BE2C (cell line): Measurements from ENCODE around the gene NR0B1.

Experiments used
- DNase-seq: peaks from one replicate; pipeline ENCODE4 v3.0.0-alpha.2; 2020
- H3K27me3 ChIP-seq: fragments of 250-450 bp; sonication (Bioruptor Pico); 2 replicates; pipeline ENCODE4 v1.5.1; 2020; ENCODE audit warnings: mild to moderate bottlenecking
- H3K36me3 ChIP-seq: fragments of 250-450 bp; sonication (Bioruptor Pico); 2 replicates; pipeline ENCODE4 v1.5.1; 2020; ENCODE audit warnings: mild to moderate bottlenecking
- H3K4me1 ChIP-seq: fragments of 250-450 bp; sonication (Bioruptor Pico); 2 replicates; pipeline ENCODE4 v1.5.1; 2020
- H3K4me3 ChIP-seq: 2 replicates; pipeline ENCODE4 v1.5.1; 2011; ENCODE audit warnings: low read depth, low read length
- H3K9me3 ChIP-seq: fragments of 250-450 bp; sonication (Bioruptor Pico); 2 replicates; pipeline ENCODE4 v1.5.1; 2020
- TF ChIP-seq, protein P1 (sequence below): IDR thresholded peaks from 2 replicates; pipeline ENCODE4 v1.5.1; 2012; ENCODE audit warnings: mild to moderate bottlenecking, low read depth, low read length

Gene NR0B1

DNA sequence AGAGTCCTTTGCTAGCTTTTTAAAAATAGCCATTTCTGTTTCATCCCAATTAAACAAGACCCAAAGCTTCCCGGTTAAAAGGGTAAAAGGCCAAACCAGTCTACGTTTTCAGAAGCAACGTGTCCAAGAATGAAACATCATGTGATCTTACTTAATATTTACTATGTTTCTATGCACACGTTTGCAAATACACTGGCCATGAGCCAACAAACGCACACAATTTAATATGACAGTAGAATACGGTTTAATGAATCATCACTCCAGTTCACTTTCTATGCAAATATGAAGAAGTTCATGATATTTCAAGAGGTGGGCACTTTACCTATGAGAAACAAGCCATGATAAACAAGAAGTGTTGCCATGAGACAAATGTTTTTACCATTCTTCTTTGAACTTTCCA, 4.3 kb downstream of the NR0B1 start:
- H3K36me3 ChIP-seq, result no peaks in the 10 kb centered on the region
- TF ChIP-seq, protein P1, sequence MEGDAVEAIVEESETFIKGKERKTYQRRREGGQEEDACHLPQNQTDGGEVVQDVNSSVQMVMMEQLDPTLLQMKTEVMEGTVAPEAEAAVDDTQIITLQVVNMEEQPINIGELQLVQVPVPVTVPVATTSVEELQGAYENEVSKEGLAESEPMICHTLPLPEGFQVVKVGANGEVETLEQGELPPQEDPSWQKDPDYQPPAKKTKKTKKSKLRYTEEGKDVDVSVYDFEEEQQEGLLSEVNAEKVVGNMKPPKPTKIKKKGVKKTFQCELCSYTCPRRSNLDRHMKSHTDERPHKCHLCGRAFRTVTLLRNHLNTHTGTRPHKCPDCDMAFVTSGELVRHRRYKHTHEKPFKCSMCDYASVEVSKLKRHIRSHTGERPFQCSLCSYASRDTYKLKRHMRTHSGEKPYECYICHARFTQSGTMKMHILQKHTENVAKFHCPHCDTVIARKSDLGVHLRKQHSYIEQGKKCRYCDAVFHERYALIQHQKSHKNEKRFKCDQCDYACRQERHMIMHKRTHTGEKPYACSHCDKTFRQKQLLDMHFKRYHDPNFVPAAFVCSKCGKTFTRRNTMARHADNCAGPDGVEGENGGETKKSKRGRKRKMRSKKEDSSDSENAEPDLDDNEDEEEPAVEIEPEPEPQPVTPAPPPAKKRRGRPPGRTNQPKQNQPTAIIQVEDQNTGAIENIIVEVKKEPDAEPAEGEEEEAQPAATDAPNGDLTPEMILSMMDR, result no peak
- no peak overlapping the region for H3K4me3 ChIP-seq
- peaks cover 4% of the 10 kb centered on the region; the same call in 1 of the 2 replicates for H3K27me3 ChIP-seq
- no peaks in the 10 kb centered on the region for H3K4me1 ChIP-seq
- no peaks in the 10 kb centered on the region for H3K9me3 ChIP-seq
- DNase-seq, result no peak

DNA sequence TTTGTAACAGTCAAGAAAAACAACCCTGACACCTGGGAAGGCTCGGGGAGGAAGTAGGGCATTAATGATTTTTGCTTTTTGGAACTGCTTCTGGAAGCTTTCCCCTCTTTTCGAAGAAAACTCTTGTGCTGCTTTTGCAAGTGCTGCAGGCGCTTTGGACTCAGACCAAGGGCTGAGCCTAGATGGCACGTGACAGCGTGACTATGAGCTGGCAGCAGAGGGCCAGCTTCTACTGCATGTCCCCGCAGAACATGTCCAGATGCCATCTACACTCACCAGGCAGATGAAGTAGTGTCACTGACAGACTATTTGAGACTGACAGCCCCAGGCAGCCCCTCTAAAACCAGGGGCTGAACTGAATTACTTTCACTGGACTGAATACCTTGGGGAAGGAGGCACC, 6.2 kb downstream of the NR0B1 start:
- Histone ChIP-seq H3K36me3 (no peaks in the 10 kb centered on the region), H3K9me3 (no peaks in the 10 kb centered on the region), H3K27me3 (no peaks in the 10 kb centered on the region), H3K4me3 (no peak overlapping the region), H3K4me1 (no peaks in the 10 kb centered on the region)
- TF ChIP-seq, protein P1, result no peak
- DNase-seq, result peak; percentile 5

DNA sequence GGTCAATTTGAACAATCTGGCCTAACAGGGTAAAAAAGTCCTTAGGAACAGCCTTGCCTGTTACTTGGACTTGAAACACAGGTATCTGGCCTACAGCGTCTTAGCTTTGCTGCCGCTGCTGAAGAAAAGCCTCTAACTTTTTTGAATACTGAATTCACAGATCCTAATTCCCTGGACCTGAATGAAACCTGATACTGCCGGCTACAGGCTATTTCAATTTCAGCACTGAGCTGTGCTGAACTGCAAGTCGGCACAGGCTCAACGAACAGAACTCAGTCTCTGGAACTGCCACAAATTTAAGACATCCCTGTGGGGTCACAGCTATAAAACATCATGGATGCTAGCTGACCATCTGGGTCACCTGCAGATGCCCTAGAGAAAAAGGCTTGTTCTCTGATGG, 7.2 kb downstream of the NR0B1 start:
- Histone ChIP-seq H3K36me3 (no peaks in the 10 kb centered on the region), H3K27me3 (no peaks in the 10 kb centered on the region), H3K4me3 (no peak overlapping the region), H3K9me3 (no peaks in the 10 kb centered on the region), H3K4me1 (no peaks in the 10 kb centered on the region)
- DNase-seq, result no peak
- TF ChIP-seq, protein P1, result no peak

DNA sequence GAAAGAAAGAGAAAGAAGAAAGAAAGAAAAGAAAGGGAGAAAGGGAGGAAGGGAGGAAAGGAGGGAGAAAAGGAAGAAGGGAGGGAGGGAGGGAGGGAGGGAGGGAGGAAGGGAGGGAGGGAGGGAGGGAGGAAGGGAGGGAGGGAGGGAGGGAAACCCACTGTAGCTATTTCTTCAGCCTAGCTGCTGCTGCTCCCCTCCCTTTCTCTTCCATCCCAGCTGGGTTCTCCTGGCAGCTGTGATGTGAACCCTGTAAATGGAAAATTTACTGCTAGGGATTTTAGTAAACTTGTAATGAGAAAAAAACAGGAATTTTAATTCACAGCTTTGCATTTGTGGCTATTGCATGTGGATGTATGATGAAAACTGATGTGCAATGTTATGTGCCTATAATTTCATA, 8.0 kb downstream of the NR0B1 start:
- Histone ChIP-seq H3K36me3 (no peaks in the 10 kb centered on the region), H3K9me3 (no peaks in the 10 kb centered on the region), H3K4me1 (no peaks in the 10 kb centered on the region), H3K4me3 (no peak overlapping the region), H3K27me3 (no peaks in the 10 kb centered on the region)
- DNase-seq, result no peak
- TF ChIP-seq, protein P1, result no peak

DNA sequence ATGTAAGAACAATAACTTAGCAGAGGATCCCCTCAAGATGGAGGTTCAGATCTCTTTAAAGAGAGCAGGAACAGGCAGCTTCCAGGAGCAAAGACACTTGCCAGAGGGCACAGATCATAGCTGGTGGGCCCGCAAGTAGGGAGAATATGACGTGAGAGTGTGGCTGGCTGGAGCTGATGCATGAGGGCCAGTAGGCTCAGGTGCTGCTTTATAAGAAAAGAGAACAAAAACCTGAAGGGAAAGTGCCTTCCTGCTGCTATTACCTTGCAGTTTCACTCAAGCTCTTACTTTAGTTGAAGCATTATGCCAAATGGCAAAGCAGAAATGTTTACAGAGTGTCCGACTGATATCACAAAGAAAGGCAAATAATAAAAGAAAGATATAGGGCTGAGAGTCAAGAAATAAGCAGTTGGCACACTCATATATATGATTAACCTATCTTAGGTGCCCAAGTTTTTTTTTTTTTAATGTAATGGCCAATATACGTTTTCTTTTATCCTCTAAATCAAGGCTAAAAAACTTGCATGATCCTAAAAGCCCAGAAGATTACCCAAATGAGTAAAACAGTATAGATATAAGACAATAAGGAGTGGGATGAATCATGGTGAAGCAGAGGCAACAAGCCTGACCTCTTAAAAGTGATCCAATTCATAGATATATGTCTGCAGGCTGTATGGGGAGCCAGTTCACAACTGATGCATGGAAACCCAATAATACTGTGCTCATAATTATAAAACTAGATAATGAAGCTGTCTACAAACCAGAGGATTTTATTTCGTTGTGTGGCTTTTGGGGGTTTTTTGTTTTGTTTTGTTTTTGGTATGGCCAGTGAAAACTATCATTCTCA, 12.6 kb downstream of the NR0B1 start:
- Histone ChIP-seq H3K36me3 (no peaks in the 10 kb centered on the region), H3K4me3 (no peak overlapping the region), H3K9me3 (no peaks in the 10 kb centered on the region), H3K4me1 (no peaks in the 10 kb centered on the region), H3K27me3 (no peaks in the 10 kb centered on the region)
- no peak for DNase-seq
- TF ChIP-seq, protein P1, result no peak

DNA sequence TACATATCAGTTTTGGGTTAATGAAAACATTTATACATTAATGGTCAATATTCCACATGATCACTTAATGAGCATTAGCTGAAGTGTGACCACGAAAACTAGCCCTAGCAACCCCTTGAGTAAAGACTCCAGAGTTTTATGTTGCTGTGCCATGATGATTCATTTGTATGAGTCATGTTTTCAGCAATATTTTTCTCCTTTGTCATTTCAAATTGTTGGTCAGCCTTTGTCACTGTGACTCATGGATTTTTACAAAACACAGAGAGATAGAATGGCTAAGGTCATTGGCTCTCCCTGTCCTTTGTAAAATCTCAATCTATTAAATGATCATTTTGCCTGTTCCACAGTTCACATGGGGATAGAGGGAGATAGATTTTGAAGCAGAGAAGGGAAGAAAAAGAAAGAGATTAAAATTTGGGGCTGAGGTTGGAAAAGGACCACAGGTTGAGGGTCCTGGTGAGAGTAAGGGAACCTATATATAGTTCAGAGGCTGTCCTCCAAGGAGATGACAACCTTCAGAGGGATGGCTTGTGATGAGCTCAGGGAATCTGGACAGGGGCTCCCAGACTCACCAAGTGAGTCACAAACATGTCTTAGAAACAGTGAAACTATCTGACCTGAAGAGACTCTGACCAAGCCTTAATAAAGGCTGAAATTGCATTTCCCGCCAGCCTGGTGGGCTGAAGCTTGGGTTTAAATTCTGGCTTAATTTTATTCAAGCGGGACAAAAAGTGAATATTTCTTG, 25.6 kb downstream of the NR0B1 start:
- no peaks in the 10 kb centered on the region for H3K27me3 ChIP-seq
- no peaks in the 10 kb centered on the region for H3K4me1 ChIP-seq
- TF ChIP-seq, protein P1, result no peak
- no peaks in the 10 kb centered on the region for H3K36me3 ChIP-seq
- no peak for DNase-seq
- no peak overlapping the region for H3K4me3 ChIP-seq
- H3K9me3 ChIP-seq, result no peaks in the 10 kb centered on the region
